GM19455 (cell line): Measurements from ENCODE around the gene C16orf92.

ENCODE experiments used
- ATAC-seq: cut with Tn5 transposase; IDR thresholded peaks from one replicate; pipeline ENCODE4 v1.9.1; 2021; ENCODE audit not compliant: unreplicated experiment

The C16orf92 gene

GRCh38 chr16:30054959-30055553 is 32.1 kb downstream of the C16orf92 start:
- ATAC-seq, result no peak

- ATAC-seq, result no peak
These were observed 37.3 kb downstream of the C16orf92 start for GRCh38 chr16:30060346-30060745.

DNA sequence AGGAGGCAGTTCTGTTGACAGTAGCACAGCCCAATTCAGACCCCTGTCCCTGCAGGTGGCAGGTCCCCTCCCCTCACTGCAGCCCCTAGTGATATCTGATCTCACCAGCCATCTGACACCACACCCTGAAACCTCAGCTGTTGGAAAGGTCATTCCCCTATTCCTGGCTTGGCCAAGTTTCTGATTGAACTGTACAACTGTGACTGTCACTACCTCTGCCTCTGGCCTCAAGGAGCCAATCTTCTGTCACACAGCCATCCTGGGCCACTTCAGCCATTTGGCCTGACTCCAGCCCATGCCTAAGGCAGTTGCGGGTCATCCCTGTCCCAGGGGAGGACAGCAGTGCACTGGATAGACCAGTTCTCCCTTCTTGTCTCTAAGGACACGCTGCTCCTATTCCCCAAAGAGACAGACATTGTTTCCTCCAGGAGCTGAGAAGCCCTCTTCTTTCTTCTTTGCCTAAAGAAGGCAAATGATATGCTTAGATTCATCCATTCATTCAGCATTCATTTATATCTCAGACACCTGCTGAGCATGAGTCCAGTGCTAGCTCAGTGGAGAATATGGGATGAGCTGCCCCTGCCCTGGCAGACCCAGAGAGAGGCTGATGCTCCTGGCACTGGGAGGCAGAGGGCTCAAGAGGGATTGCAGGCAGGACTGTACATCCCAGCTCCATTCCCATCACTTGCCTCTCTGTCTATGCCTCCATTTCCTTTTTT is 38.0 kb downstream of the C16orf92 start:
- no peak for ATAC-seq

DNA sequence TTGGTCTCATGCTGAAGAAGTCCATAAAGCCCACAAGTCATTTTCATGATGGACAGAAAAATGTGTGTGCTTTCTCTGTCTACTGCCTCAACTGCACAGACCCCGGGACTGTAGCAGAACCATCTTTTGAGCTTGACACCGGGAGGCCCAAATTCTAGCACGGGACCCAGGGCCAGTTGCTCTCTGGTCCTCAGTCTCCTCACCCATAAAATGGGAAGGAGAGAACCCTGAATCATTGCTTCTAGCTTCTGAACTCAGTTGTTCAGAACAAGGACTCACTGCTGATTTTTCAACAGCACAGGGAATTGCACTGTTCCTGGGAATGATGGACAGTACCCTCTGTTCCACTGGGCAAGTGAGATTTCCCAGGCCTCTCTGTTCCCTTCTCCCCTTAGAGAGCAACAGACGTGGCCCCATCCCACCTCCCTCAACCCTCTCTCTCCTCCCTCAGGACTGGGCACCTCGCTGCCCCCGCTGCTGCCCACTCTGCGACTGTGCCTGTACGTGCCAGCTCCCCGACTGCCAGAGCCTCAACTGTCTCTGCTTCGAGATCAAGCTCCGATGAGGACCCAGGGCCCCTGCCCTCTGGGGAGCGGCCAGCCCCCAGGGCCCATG is 40.4 kb downstream of the C16orf92 start:
- no peak for ATAC-seq

DNA sequence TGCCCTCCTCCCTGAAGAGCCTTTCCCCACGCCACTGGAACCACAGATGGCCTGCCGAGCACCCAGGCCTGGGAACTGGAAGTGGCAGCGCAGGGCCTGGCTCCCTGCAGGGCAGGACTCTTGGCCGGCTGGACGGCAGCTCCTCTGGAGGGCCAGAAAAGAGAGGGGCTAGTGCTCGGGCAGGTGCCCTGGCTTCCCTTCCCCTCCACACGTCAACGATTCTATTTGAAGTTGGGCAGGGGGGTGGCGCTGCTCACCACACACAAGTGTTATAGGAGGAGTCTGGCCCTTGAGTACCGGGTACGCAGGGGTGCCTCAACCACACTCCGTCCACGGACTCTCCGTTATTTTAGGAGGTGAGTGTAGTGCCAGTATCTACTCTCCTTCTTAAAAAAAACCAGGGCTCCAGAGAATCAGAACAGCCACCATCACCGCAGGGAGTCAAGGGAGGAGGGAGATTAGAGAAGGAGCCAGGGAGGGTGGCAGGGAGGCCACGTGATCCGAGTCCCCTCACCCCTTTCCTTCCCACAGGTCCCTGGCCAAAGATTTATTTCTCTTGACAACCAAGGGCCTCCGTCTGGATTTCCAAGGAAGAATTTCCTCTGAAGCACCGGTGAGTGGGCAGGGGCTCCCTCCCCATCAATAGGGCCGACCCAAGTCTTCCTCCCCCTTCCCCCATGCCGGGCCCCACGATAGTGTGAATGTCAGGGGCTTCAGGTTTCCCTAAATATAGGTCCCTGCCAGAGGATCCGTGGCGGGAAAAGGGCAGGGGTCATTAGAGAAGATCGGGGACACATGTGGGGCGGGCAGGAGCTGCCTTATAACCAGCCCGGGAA is 41.1 kb downstream of the C16orf92 start:
- no peak for ATAC-seq

DNA sequence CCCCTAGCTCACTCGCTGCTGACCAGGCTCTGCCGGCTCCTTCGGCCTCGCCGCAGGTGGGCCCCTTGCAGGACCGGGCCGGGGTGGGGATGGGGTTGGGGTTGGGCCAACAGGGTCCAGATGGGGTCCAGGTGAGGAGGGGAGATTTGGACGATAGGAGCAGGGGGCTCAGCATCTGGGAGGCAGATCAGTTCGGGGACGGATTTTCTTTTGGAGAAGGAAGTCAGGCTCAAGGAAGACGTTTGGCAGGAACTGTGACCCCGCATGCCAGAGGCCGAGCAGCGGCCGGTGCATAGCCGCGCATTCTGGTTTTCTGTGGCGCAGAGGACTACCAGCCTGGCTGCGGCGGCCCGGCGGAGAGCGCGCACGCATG is 41.7 kb downstream of the C16orf92 start:
- peak; percentile 3 for ATAC-seq

GRCh38 chr16:30065102-30065942 is 42.3 kb downstream of the C16orf92 start, which contains the start of gene ALDOA:
Gene ALDOA (plus strand): TSS chr16:30065760. CDS start chr16:30066898, 1,138 bp downstream.
- peak; percentile 69 for ATAC-seq

DNA sequence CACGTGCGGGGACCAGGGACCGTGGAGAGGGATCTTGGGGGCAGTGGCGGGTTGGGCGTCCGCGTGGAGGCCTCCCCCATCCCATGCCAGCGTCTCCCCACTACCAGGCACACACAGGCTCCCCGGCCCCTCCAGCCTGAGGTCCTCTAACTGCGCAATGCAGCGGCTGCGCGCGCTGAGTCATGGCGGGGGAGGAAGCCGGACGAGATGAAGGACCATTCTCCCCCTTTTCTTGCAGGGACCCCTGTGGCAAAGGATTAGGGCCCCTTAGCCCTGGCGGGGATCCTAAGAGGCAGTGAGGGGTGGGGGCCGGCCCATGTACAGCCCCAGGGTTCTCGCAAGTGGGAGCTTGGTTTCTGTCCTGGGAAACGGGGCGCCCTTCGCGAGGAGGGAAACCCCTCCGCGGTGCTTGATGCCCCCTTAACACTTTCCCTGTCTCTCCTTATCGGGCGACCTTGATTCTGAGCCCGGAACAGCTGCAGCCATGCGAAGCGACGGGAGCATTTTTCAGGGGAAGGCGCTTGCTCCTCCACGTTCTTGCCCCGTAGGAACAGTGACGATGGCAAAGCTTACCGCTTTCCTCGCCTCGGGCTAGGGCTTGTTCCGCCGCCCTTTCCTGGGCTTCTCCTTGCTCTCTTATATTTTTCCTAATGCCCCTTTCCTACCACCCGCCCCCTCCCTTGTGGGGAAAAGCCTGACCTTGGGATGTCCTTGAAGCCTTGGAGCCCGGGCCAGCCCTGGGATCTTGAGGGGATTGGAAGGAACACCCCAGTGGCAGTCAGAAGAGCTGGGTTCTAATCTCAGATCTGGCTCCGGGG is 43.2 kb downstream of the C16orf92 start:
- ATAC-seq, result no peak

GRCh38 chr16:30066761-30067583 is 44.0 kb downstream of the C16orf92 start:
- no peak for ATAC-seq

DNA sequence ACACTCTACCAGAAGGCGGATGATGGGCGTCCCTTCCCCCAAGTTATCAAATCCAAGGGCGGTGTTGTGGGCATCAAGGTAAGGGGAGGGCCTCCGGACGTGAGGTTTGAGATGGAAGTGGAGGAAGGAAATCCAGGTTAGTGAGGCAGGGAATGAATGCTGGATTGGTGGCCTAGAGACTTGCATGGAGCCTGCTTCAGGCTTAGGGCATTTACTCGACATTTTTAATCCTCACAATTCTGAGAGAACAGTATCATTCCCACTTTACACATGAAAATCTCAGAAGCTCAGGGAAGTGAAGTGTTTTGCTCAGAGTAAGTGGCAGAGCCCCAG is 44.6 kb downstream of the C16orf92 start:
- no peak for ATAC-seq

GRCh38 chr16:30068333-30068732 is 45.3 kb downstream of the C16orf92 start:
- no peak for ATAC-seq

- no peak for ATAC-seq
These were observed 46.0 kb downstream of the C16orf92 start for GRCh38 chr16:30068750-30069610.

DNA sequence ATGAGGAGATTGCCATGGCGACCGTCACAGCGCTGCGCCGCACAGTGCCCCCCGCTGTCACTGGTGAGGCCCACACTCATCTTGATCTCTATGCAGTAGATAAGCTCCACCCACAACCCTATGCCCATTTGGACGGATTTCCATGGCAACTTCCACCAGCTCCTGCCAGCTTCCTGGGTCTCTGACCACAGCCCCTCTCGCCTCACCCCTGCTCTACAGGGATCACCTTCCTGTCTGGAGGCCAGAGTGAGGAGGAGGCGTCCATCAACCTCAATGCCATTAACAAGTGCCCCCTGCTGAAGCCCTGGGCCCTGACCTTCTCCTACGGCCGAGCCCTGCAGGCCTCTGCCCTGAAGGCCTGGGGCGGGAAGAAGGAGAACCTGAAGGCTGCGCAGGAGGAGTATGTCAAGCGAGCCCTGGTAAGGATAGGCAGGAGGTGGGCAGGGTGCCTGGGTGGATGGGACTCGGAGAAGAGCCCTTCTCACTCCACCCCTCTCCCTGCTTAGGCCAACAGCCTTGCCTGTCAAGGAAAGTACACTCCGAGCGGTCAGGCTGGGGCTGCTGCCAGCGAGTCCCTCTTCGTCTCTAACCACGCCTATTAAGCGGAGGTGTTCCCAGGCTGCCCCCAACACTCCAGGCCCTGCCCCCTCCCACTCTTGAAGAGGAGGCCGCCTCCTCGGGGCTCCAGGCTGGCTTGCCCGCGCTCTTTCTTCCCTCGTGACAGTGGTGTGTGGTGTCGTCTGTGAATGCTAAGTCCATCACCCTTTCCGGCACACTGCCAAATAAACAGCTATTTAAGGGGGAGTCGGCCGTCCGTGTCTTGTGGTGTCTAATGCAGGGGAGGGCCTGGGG is 46.8 kb downstream of the C16orf92 start:
- ATAC-seq, result no peak

- no peak for ATAC-seq
These were observed 47.5 kb downstream of the C16orf92 start for GRCh38 chr16:30070490-30070889.
